HepG2 (cell line): ENCODE measurements around the gene CTNND2. TPM values are rescaled to one million over a fixed set of nuclear protein-coding genes. Genes with fewer than 3 reads are reported as not detected.

ENCODE experiments used
- ATAC-seq: fragments of 200-7000 bp; cut with Tn5 transposase; 3 replicates; pipeline ENCODE4 v1.9.1; 2020; ENCODE audit warnings: mild to moderate bottlenecking, moderate library complexity
- BruUV-seq: library from RNA; stranded (reverse); fragments of 400-500 nt; replicated peaks from 2 replicates; lab custom pipeline; 2021; lab: Mats Ljungman, UMichigan
- CTCF ChIA-PET: fragments of 300-600 bp; formaldehyde crosslinking; extraction: SDS; loops from one replicate; lab custom pipeline; 2021; ENCODE audit warnings: low total read pairs, inconsistent platforms, low intra/inter-chr PET ratio; lab: Yijun Ruan, JAX
- POLR2A ChIA-PET: fragments of 350-600 bp; sonication (Branson Sonifier 250); formaldehyde crosslinking; loops from one replicate; lab custom pipeline; 2020; ENCODE audit warnings: antibody characterized with exemption, inconsistent platforms; lab: Yijun Ruan, JAX
- DNase-seq: peaks from one replicate; pipeline ENCODE4 v3.0.0-alpha.2; 2015; ENCODE audit warnings: low spot score
- FAIRE-seq: peaks from 3 replicates; lab custom pipeline; 2011; peaks lifted over from hg19 to GRCh38; lab: Jason Lieb, UNC
- H2AFZ ChIP-seq: one replicate; pipeline ENCODE4 v1.6.1; 2011; ENCODE audit warnings: low read length, inconsistent platforms
- H3K27ac ChIP-seq: fragments of 300-600 bp; 3 replicates; pipeline ENCODE4 v1.8.0; 2011; ENCODE audit warnings: mixed run types, mild to moderate bottlenecking, mixed read lengths, low read length, inconsistent platforms; ENCODE audit not compliant: insufficient read depth; ENCODE audit errors: extremely low read length
- H3K27me3 ChIP-seq, 2 experiments: fragments of 200-600 bp in 1 of 2; 2 replicates in 1 of 2; 3 replicates in 1 of 2; pipeline versions ENCODE4 v1.6.0 to v1.8.0; 2011; ENCODE audit warnings: low read length in 2 of 2, mild to moderate bottlenecking in 2 of 2, moderate library complexity in 2 of 2, inconsistent platforms in 1 of 2; ENCODE audit not compliant: insufficient read depth in 2 of 2, control insufficient read depth in 1 of 2
- H3K36me3 ChIP-seq, 2 experiments: fragments of 200-600 bp in 1 of 2; replicated peaks in 1 of 2; 2 replicates in 1 of 2; 3 replicates in 1 of 2; pipeline versions ENCODE4 v1.5.1 to v1.8.0; 2011; ENCODE audit warnings: low read length in 2 of 2, inconsistent platforms in 1 of 2; ENCODE audit not compliant: insufficient read depth in 2 of 2, control insufficient read depth in 1 of 2
- H3K4me1 ChIP-seq: 2 replicates; pipeline ENCODE4 v1.5.1; 2012; ENCODE audit warnings: low read length, inconsistent platforms; ENCODE audit not compliant: insufficient read depth
- H3K4me2 ChIP-seq: 2 replicates; pipeline ENCODE4 v1.6.0; 2011; ENCODE audit warnings: low read depth, low read length, inconsistent platforms
- H3K4me3 ChIP-seq, 3 experiments: fragments of 200-600 bp in 1 of 3; sonication (generic), shearing (Covaris generic) in 1 of 3; replicated peaks in 1 of 3; 2 replicates each; pipeline ENCODE4 v1.5.1; 2011 to 2016; ENCODE audit warnings: low read length in 3 of 3, inconsistent platforms in 2 of 3, low read depth in 2 of 3, mild to moderate bottlenecking in 2 of 3, control low read depth in 1 of 3, mixed read lengths in 1 of 3; ENCODE audit not compliant: insufficient read depth in 1 of 3
- H3K79me2 ChIP-seq: one replicate; pipeline ENCODE4 v1.6.1; 2011; ENCODE audit warnings: low read length, inconsistent platforms; ENCODE audit not compliant: insufficient read depth
- H3K9ac ChIP-seq: 2 replicates; pipeline ENCODE4 v1.6.0; 2011; ENCODE audit warnings: mild to moderate bottlenecking, low read depth, low read length, inconsistent platforms; ENCODE audit not compliant: insufficient read depth
- H3K9me3 ChIP-seq: 2 replicates; pipeline ENCODE4 v1.5.1; 2012; ENCODE audit warnings: mild to moderate bottlenecking, low read length
- H4K20me1 ChIP-seq: 2 replicates; pipeline ENCODE4 v1.6.0; 2011; ENCODE audit warnings: inconsistent platforms, mild to moderate bottlenecking, low read length, moderate library complexity; ENCODE audit not compliant: insufficient read depth
- ARID5B ChIP-seq: IDR thresholded peaks from 2 replicates; pipeline ENCODE4 v1.4.0; 2020; ENCODE audit warnings: mild to moderate bottlenecking, missing genetic modification reagents
- CSRNP2 ChIP-seq: sonication (generic); formaldehyde crosslinking; conservative IDR thresholded peaks from 2 replicates; pipeline ENCODE4 v1.8.0; 2022; ENCODE audit warnings: low read depth, missing genetic modification reagents
- ETV5 ChIP-seq: IDR thresholded peaks from 2 replicates; pipeline ENCODE4 v1.6.1; 2018; ENCODE audit warnings: missing biosample characterization, missing genetic modification reagents, inconsistent platforms, borderline replicate concordance
- FOSL1 ChIP-seq: sonication (generic); formaldehyde crosslinking; IDR thresholded peaks from 2 replicates; pipeline ENCODE4 v1.9.0; 2021; ENCODE audit warnings: missing genetic modification reagents, borderline replicate concordance
- HNRNPH1 ChIP-seq: fragments of 200-400 bp; formaldehyde crosslinking; optimal IDR thresholded peaks from 2 replicates; pipeline ENCODE3; 2017; ENCODE audit warnings: mild to moderate bottlenecking, low read depth, low read length
- HOXA9 ChIP-seq: sonication (generic); formaldehyde crosslinking; IDR thresholded peaks from 2 replicates; pipeline ENCODE4 v1.8.1; 2022; ENCODE audit warnings: missing genetic modification reagents, mild to moderate bottlenecking, moderate library complexity, borderline replicate concordance
- KDM6A ChIP-seq: IDR thresholded peaks from 2 replicates; pipeline ENCODE4 v1.6.1; 2016; ENCODE audit warnings: low read depth
- POLR2AphosphoS2 ChIP-seq: IDR thresholded peaks from 2 replicates; pipeline ENCODE4 v1.6.1; 2011; ENCODE audit warnings: low read depth, low read length, improper control_type of control experiment
- RBM39 ChIP-seq: fragments of 200-400 bp; formaldehyde crosslinking; IDR thresholded peaks from one replicate; pipeline ENCODE4 v1.6.1; 2018; ENCODE audit warnings: antibody characterized with exemption, mild to moderate bottlenecking, low read depth, low read length; ENCODE audit not compliant: poor library complexity, severe bottlenecking
- YY1 ChIP-seq: IDR thresholded peaks from 2 replicates; pipeline ENCODE4 v1.6.1; 2011; ENCODE audit warnings: low read length, low read depth, moderate library complexity, mild to moderate bottlenecking; ENCODE audit not compliant: insufficient read depth, insufficient replicate concordance
- ZBTB46 ChIP-seq: sonication (generic); formaldehyde crosslinking; IDR thresholded peaks from 2 replicates; pipeline ENCODE4 v1.4.0; 2020; ENCODE audit warnings: mild to moderate bottlenecking, missing genetic modification reagents, borderline replicate concordance
- ZNF44 ChIP-seq: sonication (generic); formaldehyde crosslinking; IDR thresholded peaks from 2 replicates; pipeline ENCODE4 v1.5.1; 2020; ENCODE audit warnings: mild to moderate bottlenecking, missing genetic modification reagents
- ZNF850 ChIP-seq: sonication (generic); formaldehyde crosslinking; conservative IDR thresholded peaks from 2 replicates; pipeline ENCODE4 v1.9.0; 2021; ENCODE audit warnings: mild to moderate bottlenecking, missing genetic modification reagents
- WGBS: methylation state at CpG from one replicate; pipeline ENCODE4 v1.1.6; 2017; ENCODE audit warnings: low lambda C conversion rate; 5-methylcytosine and 5-hydroxymethylcytosine counted together
- in situ Hi-C: cut with HindIII; loops from 2 replicates; pipeline ENCODE4 v1.10.0; 2017; ENCODE audit warnings: low pct_unique_long_range_greater_than_20kb; ENCODE audit not compliant: extremely low pct_ligation_motif_present
- intact Hi-C: fragments of 100-400 bp; cut with micrococcal nuclease; formaldehyde crosslinking; loops from one replicate; pipeline ENCODE4 v1.10.0; 2022; ENCODE audit not compliant: unreplicated experiment
- polyA plus RNA-seq, 8 experiments: library from polyadenylated mRNA; depleted of rRNA in 3 of 8; stranded (reverse) in 7 of 8; unstranded in 1 of 8; fragments of >200 nt; fragmentation: Illumina TruSeq in 4 of 8; extraction: Trizol in 4 of 8; gene quantifications; 2 replicates each; pipeline versions ENCODE4 v1.2.1 to v1.2.3, GENCODE V29; 2011 to 2016; ENCODE audit warnings: low read depth in 4 of 8, missing spikeins in 1 of 8, mixed read lengths in 1 of 8; ENCODE audit not compliant: insufficient read depth in 1 of 8
- total RNA-seq, 5 experiments: library from RNA; depleted of rRNA; stranded (reverse); fragments of >200 nt; fragmentation: Illumina TruSeq; extraction: Trizol; gene quantifications; 2 replicates each; pipeline ENCODE4 v1.2.3, GENCODE V29; 2016; ENCODE audit warnings: low read depth in 1 of 5

The CTNND2 gene
- total and polyA plus RNA-seq, 2 of the 13 experiments (the other 11 are each of a cell fraction or from before 2014, with no cell fraction given): not detected

GRCh38 chr5:11528720-11529119 is 375.5 kb downstream of the CTNND2 start:
- ChIA-PET POLR2A (no interaction called here), CTCF (no interaction called here)
- no peak for DNase-seq
- H3K4me1 ChIP-seq: no peaks in the 10 kb centered on the region
- H3K9me3 ChIP-seq: no peaks in the 10 kb centered on the region
- intact Hi-C loops (no loop called here), in situ Hi-C loops (no loop called here)
- H2AFZ ChIP-seq: no peak overlapping the region
- WGBS: 57% methylated on average over 6 of the region's 7 CpGs
- H3K9ac ChIP-seq: no peak overlapping the region
- FAIRE-seq: no peak
- ATAC-seq: no peak
- no peaks in the 10 kb centered on the region for H3K36me3 ChIP-seq
- no peaks in the 10 kb centered on the region; a peak in 2 of 5 replicates for H3K27me3 ChIP-seq
- H3K4me2 ChIP-seq: no peak overlapping the region
- BruUV-seq: no TSS peak
- H3K4me3 ChIP-seq: no peak overlapping the region
- H3K79me2 ChIP-seq: no peaks in the 10 kb centered on the region
- no peak overlapping the region for H3K27ac ChIP-seq
- TF ChIP-seq HNRNPH1 (no peak), ETV5 (CRISPR knock-in tag) (no peak), YY1 (no peak), FOSL1 (no peak), ZNF850 (CRISPR knock-in tag) (no peak), HOXA9 (no peak), KDM6A (CRISPR knock-in tag) (no peak), ZBTB46 (CRISPR knock-in tag) (no peak), POLR2AphosphoS2 (no peak), RBM39 (no peak), ZNF44 (no peak), ARID5B (CRISPR knock-in tag) (no peak), CSRNP2 (CRISPR knock-in tag) (no peak)
- H4K20me1 ChIP-seq: no peaks in the 10 kb centered on the region
